ENCODE data around the gene THAP4.

DNA sequence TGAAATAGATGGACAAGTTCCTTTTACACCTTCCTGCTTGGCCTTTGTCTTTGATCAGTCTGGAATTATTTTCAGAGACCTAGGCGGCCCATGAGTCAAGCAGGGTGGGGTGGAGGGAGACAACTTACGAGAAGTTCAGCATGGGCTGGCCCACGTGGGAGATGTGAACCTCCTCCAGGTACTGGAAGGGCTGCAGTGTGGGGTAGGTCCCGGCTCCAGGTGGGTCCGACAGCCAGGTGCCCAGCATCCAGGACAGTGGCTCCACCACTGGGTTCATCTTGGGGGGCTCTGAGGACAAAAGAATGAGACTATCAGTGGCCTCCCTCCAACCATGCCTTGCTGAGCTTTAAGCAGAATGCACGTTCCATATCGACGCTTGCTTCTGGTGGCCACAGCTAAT is 30.8 kb downstream of the THAP4 start:
- TF ChIP-seq POLR2A (IDR thresholded peaks at IDR 0.05) (no peak), CTCF (IDR thresholded peaks at IDR 0.05) (no peak), EP300 (IDR thresholded peaks at IDR 0.05) (no peak), POLR2AphosphoS5 (IDR thresholded peaks at IDR 0.05) (no peak)

Measured in stomach (tissue), 4 donors.